ENCODE measurements around the gene CMSS1. TPM values are rescaled to one million over a fixed set of nuclear protein-coding genes. Genes with fewer than 3 reads are reported as not detected.

CMSS1 gene
- total and polyA plus RNA-seq, 9 donors, result 14.5 to 54.0 (median 24.9) TPM

- Histone ChIP-seq H3K4me3 (no peak overlapping the region), H3K36me3 (no peaks in the 10 kb centered on the region), H3K9me3 (no peaks in the 10 kb centered on the region), H3K4me1 (ENCODE audit: insufficient read depth) (peaks cover 2% of the 10 kb centered on the region), H3K27me3 (no peaks in the 10 kb centered on the region), H3K27ac (no peak overlapping the region)
- no peak for TF ChIP-seq POLR2A (IDR thresholded peaks at IDR 0.05)
- no peak for TF ChIP-seq CTCF (IDR thresholded peaks at IDR 0.05)
- no peak for TF ChIP-seq EP300 (IDR thresholded peaks at IDR 0.05)
- intact Hi-C loops (cut with DNase I), result no loop called here
- DNase-seq, result no peak
- 83 to 100% (median 83%) methylated on average over 1 of the region's 1 CpG for WGBS, 3 donors
Observed at GRCh38 chr3:100004931-100005330, 187.3 kb downstream of the CMSS1 start.

GRCh38 chr3:100005665-100006393 is 188.2 kb downstream of the CMSS1 start:
- no peak for TF ChIP-seq EP300 (IDR thresholded peaks at IDR 0.05)
- TF ChIP-seq CTCF (IDR thresholded peaks at IDR 0.05), result no peak
- TF ChIP-seq POLR2A (IDR thresholded peaks at IDR 0.05), result no peak
- 68 to 93% (median 68%) methylated on average over 2 of the region's 2 CpGs for WGBS, 3 donors
- Histone ChIP-seq H3K36me3 (no peaks in the 10 kb centered on the region), H3K9me3 (no peaks in the 10 kb centered on the region), H3K4me3 (no peak overlapping the region), H3K27ac (no peak overlapping the region), H3K27me3 (no peaks in the 10 kb centered on the region), H3K4me1 (ENCODE audit: insufficient read depth) (peaks cover 2% of the 10 kb centered on the region)
- DNase-seq, result no peak
- intact Hi-C loops (cut with DNase I), result no loop called here

GRCh38 chr3:100006570-100007271 is 189.1 kb downstream of the CMSS1 start:
- DNase-seq, result no peak
- H3K27me3 ChIP-seq, result no peaks in the 10 kb centered on the region
- H3K27ac ChIP-seq, result no peak overlapping the region
- H3K4me1 ChIP-seq (ENCODE audit: insufficient read depth), result peaks cover 2% of the 10 kb centered on the region
- H3K36me3 ChIP-seq, result no peaks in the 10 kb centered on the region
- no peaks in the 10 kb centered on the region for H3K9me3 ChIP-seq
- 41 to 48% (median 43%) methylated on average over 2 of the region's 2 CpGs for WGBS, 3 donors
- H3K4me3 ChIP-seq, result no peak overlapping the region
- TF ChIP-seq POLR2A (IDR thresholded peaks at IDR 0.05) (no peak), EP300 (IDR thresholded peaks at IDR 0.05) (no peak), CTCF (IDR thresholded peaks at IDR 0.05) (no peak)
- intact Hi-C loops (cut with DNase I), result no loop called here

- H3K36me3 ChIP-seq, result no peaks in the 10 kb centered on the region
- TF ChIP-seq POLR2A (IDR thresholded peaks at IDR 0.05) (no peak), EP300 (IDR thresholded peaks at IDR 0.05) (no peak), CTCF (IDR thresholded peaks at IDR 0.05) (no peak)
- H3K27ac ChIP-seq, result no peak overlapping the region
- intact Hi-C loops (cut with DNase I), result no loop called here
- peaks cover 2% of the 10 kb centered on the region for H3K4me1 ChIP-seq (ENCODE audit: insufficient read depth)
- no peaks in the 10 kb centered on the region for H3K9me3 ChIP-seq
- no peak overlapping the region for H3K4me3 ChIP-seq
- no peak for DNase-seq
- H3K27me3 ChIP-seq, result no peaks in the 10 kb centered on the region
- WGBS, 3 donors, result 91 to 95% (median 94%) methylated on average over 3 of the region's 3 CpGs
Observed at GRCh38 chr3:100007313-100007712, 189.7 kb downstream of the CMSS1 start.
